Fibroblast of villous mesenchyme (primary cell): ENCODE measurements around the gene NAV3. TPM values are rescaled to one million over a fixed set of nuclear protein-coding genes. Genes with fewer than 3 reads are reported as not detected.

Source experiments
- DNase-seq: peaks from one replicate; pipeline ENCODE4 v3.0.0-alpha.2; 2010; ENCODE audit warnings: low read depth
- H3K4me3 ChIP-seq: 2 replicates; pipeline ENCODE4 v1.5.1; 2011; ENCODE audit warnings: low read depth, mild to moderate bottlenecking, low read length
- CTCF ChIP-seq: IDR thresholded peaks from 2 replicates; pipeline ENCODE4 v1.5.1; 2012; ENCODE audit warnings: low read depth, mild to moderate bottlenecking, low read length; ENCODE audit not compliant: insufficient read depth
- total RNA-seq: library from RNA; depleted of rRNA; stranded (reverse); fragments of >200 nt; gene quantifications from 2 replicates; pipeline ENCODE4 v1.2.3, GENCODE V29; 2012

NAV3 gene
- total RNA-seq, 1 donor, result 206 TPM

- TF ChIP-seq CTCF, result no peak
- DNase-seq, result no peak
- no peak overlapping the region for H3K4me3 ChIP-seq
Observed at GRCh38 chr12:77915071-77915600, 84.4 kb downstream of the NAV3 start.

- no peak for TF ChIP-seq CTCF
- no peak overlapping the region for H3K4me3 ChIP-seq
- no peak for DNase-seq
Observed at GRCh38 chr12:77916276-77916675, 85.6 kb downstream of the NAV3 start.

- H3K4me3 ChIP-seq, result no peak overlapping the region
- no peak for TF ChIP-seq CTCF
- no peak for DNase-seq
Observed at GRCh38 chr12:77918046-77918445, 87.4 kb downstream of the NAV3 start.

GRCh38 chr12:77919450-77919849, 88.8 kb downstream of the NAV3 start:
- TF ChIP-seq CTCF, result no peak
- no peak overlapping the region for H3K4me3 ChIP-seq
- DNase-seq, result no peak

GRCh38 chr12:77923882-77924281, 93.2 kb downstream of the NAV3 start:
- peak; percentile 22 for DNase-seq
- H3K4me3 ChIP-seq, result no peak overlapping the region
- no peak for TF ChIP-seq CTCF

GRCh38 chr12:77924703-77925102, 94.0 kb downstream of the NAV3 start:
- DNase-seq, result peak; percentile 91
- TF ChIP-seq CTCF, result no peak
- no peak overlapping the region for H3K4me3 ChIP-seq

GRCh38 chr12:77925536-77926108, 94.9 kb downstream of the NAV3 start:
- TF ChIP-seq CTCF, result peak; percentile 100
- no peak overlapping the region for H3K4me3 ChIP-seq
- DNase-seq, result peak; percentile 97
